Measurements from ENCODE around the gene NIPBL. TPM values are rescaled to one million over a fixed set of nuclear protein-coding genes. Genes with fewer than 3 reads are reported as not detected.
"Not testable (repeated sequence)": the region's sequence is repeated elsewhere in the genome, so short reads cannot be mapped to it uniquely, and the experiment has no call there.

The NIPBL gene
- total and polyA plus RNA-seq, 7 donors = 7.6 to 66.4 (median 53.5) TPM

- no peaks in the 10 kb centered on the region for H3K27me3 ChIP-seq
- 78 to 91% methylated on average over 1 of the region's 1 CpG for WGBS, 2 donors
- TF ChIP-seq EP300 (IDR thresholded peaks at IDR 0.05) = no peak
- no peaks in the 10 kb centered on the region for H3K9me3 ChIP-seq
- peaks cover 0 to 4% (median 0%) of the 10 kb centered on the region in 4 donors for H3K36me3 ChIP-seq
- peaks cover 0 to 38% (median 23%) of the 10 kb centered on the region in 4 donors for H3K4me1 ChIP-seq
- no peak for DNase-seq
- intact Hi-C loops (cut with DNase I) = no loop called here
- no peak overlapping the region for H3K27ac ChIP-seq
- H3K4me3 ChIP-seq = no peak overlapping the region
Measured at GRCh38 chr5:36889264-36889663, 12.7 kb downstream of the NIPBL start.

DNA sequence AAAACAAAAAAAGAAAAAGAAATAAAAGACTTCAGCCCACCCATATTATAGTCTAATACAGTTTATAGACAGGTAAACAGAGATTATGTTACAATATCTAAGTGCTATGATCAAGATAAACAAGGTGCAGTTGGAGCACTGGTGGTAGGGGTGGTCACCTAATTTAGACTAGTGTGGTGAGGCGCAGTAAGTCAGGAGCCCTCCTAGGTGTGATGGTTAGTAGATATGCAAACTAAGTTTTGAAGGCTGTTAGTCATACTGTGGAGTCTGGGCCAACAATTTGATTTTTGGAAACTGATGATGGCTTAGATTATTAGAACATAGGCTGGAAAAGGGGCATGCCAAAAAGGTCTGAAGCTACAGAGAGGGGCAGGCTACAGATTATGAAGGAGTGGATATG is 14.7 kb downstream of the NIPBL start:
- Histone ChIP-seq H3K4me1 (peaks cover 0 to 28% (median 15%) of the 10 kb centered on the region in 4 donors), H3K27ac (no peak overlapping the region), H3K27me3 (no peaks in the 10 kb centered on the region), H3K36me3 (no peaks in the 10 kb centered on the region), H3K9me3 (no peaks in the 10 kb centered on the region), H3K4me3 (no peak overlapping the region)
- no peak for DNase-seq
- intact Hi-C loops (cut with DNase I) = no loop called here
- WGBS, 2 donors = 97 to 100% methylated on average over 1 of the region's 1 CpG
- TF ChIP-seq, protein P1, sequence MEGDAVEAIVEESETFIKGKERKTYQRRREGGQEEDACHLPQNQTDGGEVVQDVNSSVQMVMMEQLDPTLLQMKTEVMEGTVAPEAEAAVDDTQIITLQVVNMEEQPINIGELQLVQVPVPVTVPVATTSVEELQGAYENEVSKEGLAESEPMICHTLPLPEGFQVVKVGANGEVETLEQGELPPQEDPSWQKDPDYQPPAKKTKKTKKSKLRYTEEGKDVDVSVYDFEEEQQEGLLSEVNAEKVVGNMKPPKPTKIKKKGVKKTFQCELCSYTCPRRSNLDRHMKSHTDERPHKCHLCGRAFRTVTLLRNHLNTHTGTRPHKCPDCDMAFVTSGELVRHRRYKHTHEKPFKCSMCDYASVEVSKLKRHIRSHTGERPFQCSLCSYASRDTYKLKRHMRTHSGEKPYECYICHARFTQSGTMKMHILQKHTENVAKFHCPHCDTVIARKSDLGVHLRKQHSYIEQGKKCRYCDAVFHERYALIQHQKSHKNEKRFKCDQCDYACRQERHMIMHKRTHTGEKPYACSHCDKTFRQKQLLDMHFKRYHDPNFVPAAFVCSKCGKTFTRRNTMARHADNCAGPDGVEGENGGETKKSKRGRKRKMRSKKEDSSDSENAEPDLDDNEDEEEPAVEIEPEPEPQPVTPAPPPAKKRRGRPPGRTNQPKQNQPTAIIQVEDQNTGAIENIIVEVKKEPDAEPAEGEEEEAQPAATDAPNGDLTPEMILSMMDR (IDR thresholded peaks at IDR 0.05) = no peak
- TF ChIP-seq POLR2A (IDR thresholded peaks at IDR 0.05) = no peak
- TF ChIP-seq EP300 (IDR thresholded peaks at IDR 0.05) = no peak
- no peak for TF ChIP-seq POLR2AphosphoS5 (IDR thresholded peaks at IDR 0.05)

GRCh38 chr5:36892085-36892830 is 15.7 kb downstream of the NIPBL start:
- H3K4me1 ChIP-seq = peaks cover 0 to 34% (median 15%) of the 10 kb centered on the region in 4 donors
- intact Hi-C loops (cut with DNase I); H3K36me3 ChIP-seq; H3K27me3 ChIP-seq; H3K4me3 ChIP-seq; H3K9me3 ChIP-seq; H3K27ac ChIP-seq; DNase-seq: not testable (repeated sequence)
- 97 to 100% methylated on average over 2 of the region's 6 CpGs for WGBS, 2 donors

- TF ChIP-seq POLR2AphosphoS5 (IDR thresholded peaks at IDR 0.05) (no peak), POLR2A (IDR thresholded peaks at IDR 0.05) (no peak), EP300 (IDR thresholded peaks at IDR 0.05) (no peak)
- TF ChIP-seq, protein P1 (IDR thresholded peaks at IDR 0.05) = no peak
- H3K4me3 ChIP-seq = no peak overlapping the region
- no peak for DNase-seq
- H3K27me3 ChIP-seq = no peaks in the 10 kb centered on the region
- H3K36me3 ChIP-seq = no peaks in the 10 kb centered on the region
- intact Hi-C loops (cut with DNase I) = no loop called here
- no peak overlapping the region for H3K27ac ChIP-seq
- WGBS, 2 donors = 75 to 84% methylated on average over 1 of the region's 1 CpG
- H3K9me3 ChIP-seq = no peaks in the 10 kb centered on the region
- H3K4me1 ChIP-seq = peaks cover 0 to 36% (median 21%) of the 10 kb centered on the region in 4 donors
Measured at GRCh38 chr5:36894954-36895353, 18.4 kb downstream of the NIPBL start.

DNA sequence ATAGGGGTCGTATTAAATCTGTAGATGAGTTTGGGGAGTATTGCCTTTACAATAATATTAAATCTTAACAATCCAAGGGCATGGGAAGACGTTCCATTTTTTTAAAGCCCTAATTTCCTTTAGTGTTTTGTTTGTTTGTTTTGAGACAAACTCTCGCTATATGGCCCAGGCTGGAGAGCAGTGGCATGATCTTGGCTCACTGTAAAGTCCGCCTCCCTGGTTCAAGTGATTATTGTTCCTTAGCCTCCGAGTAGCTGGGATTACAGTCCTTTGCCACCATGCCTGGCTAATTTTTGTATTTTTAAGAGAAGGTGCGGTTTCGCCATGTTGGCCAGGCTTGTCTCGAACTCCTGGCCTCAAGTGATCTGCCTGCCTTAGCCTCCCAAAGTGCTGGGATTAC is 19.9 kb downstream of the NIPBL start:
- Histone ChIP-seq H3K4me1 (peaks cover 0 to 44% (median 25%) of the 10 kb centered on the region in 4 donors), H3K36me3 (no peaks in the 10 kb centered on the region), H3K9me3 (no peaks in the 10 kb centered on the region), H3K27ac (no peak overlapping the region), H3K27me3 (no peaks in the 10 kb centered on the region), H3K4me3 (no peak overlapping the region)
- no peak for TF ChIP-seq EP300 (IDR thresholded peaks at IDR 0.05)
- no peak for TF ChIP-seq POLR2A (IDR thresholded peaks at IDR 0.05)
- no peak for TF ChIP-seq POLR2AphosphoS5 (IDR thresholded peaks at IDR 0.05)
- TF ChIP-seq, protein P1 (IDR thresholded peaks at IDR 0.05) = no peak
- 87 to 89% methylated on average over 8 of the region's 8 CpGs for WGBS, 2 donors
- intact Hi-C loops (cut with DNase I) = no loop called here
- no peak for DNase-seq

- TF ChIP-seq POLR2AphosphoS5 (IDR thresholded peaks at IDR 0.05) (no peak), POLR2A (IDR thresholded peaks at IDR 0.05) (no peak), EP300 (IDR thresholded peaks at IDR 0.05) (no peak)
- TF ChIP-seq, protein P1 (IDR thresholded peaks at IDR 0.05) = no peak
- no peak overlapping the region for H3K4me3 ChIP-seq
- H3K9me3 ChIP-seq = no peaks in the 10 kb centered on the region
- H3K27me3 ChIP-seq = no peaks in the 10 kb centered on the region
- 77 to 85% methylated on average over 1 of the region's 1 CpG for WGBS, 2 donors
- no peak overlapping the region for H3K27ac ChIP-seq
- intact Hi-C loops (cut with DNase I) = no loop called here
- DNase-seq = no peak
- peaks cover 0 to 44% (median 25%) of the 10 kb centered on the region in 4 donors for H3K4me1 ChIP-seq
- H3K36me3 ChIP-seq = no peaks in the 10 kb centered on the region
Measured at GRCh38 chr5:36897616-36898015, 21.0 kb downstream of the NIPBL start.
